AG10803 (cell line): ENCODE data around the gene PRSS56.

Experiments
- DNase-seq: peaks from one replicate; pipeline ENCODE4 v3.0.0; 2010; ENCODE audit warnings: low read depth
- H3K4me3 ChIP-seq: 2 replicates; pipeline ENCODE4 v1.5.1; 2011; ENCODE audit warnings: mild to moderate bottlenecking, low read length, control low read depth
- TF ChIP-seq, protein P1 (sequence below): conservative IDR thresholded peaks from 2 replicates; pipeline ENCODE4 v1.5.1; 2011; ENCODE audit warnings: mild to moderate bottlenecking, low read length, control low read depth, inconsistent platforms

Gene PRSS56

DNA sequence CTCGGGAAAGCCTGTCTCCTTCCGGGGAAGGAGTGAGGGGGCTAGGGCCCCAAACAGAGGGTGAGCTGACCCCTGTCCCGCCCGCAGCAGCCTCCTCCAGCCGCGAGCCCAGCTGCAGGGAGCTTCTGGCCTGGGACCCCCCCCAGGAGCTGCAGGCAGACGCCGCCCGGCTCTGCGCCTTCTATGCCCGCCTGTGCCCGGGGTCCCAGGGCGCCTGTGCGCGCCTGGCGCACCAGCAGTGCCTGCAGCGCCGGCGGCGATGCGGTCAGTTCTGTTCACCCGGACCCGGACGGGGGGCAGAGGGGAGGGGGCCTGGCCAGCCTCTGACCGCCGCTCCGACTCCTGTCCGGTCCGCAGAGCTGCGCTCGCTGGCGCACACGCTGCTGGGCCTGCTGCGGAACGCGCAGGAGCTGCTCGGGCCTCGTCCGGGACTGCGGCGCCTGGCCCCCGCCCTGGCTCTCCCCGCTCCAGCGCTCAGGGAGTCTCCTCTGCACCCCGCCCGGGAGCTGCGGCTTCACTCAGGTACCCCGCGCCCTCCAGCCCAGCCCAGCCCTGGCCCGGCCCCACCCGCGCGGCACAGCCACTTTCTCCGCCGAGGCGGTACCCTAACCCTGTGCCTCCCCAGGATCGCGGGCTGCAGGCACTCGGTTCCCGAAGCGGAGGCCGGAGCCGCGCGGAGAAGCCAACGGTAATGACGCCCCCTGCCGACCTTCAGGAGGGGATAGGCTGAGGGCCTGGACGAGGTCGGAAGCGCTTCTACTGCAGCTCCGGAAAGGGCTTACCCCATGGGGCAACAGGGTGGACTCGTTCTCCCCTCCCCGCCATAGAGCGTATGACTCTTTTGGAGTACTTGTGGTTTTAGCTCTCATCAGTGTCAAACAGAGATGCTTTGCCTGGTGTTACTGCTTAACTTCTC lies 3.8 kb downstream of the PRSS56 start:
- DNase-seq = peak; percentile 13
- H3K4me3 ChIP-seq = no peak overlapping the region
- TF ChIP-seq, protein P1, sequence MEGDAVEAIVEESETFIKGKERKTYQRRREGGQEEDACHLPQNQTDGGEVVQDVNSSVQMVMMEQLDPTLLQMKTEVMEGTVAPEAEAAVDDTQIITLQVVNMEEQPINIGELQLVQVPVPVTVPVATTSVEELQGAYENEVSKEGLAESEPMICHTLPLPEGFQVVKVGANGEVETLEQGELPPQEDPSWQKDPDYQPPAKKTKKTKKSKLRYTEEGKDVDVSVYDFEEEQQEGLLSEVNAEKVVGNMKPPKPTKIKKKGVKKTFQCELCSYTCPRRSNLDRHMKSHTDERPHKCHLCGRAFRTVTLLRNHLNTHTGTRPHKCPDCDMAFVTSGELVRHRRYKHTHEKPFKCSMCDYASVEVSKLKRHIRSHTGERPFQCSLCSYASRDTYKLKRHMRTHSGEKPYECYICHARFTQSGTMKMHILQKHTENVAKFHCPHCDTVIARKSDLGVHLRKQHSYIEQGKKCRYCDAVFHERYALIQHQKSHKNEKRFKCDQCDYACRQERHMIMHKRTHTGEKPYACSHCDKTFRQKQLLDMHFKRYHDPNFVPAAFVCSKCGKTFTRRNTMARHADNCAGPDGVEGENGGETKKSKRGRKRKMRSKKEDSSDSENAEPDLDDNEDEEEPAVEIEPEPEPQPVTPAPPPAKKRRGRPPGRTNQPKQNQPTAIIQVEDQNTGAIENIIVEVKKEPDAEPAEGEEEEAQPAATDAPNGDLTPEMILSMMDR = no peak

- TF ChIP-seq, protein P1 = no peak
- no peak overlapping the region for H3K4me3 ChIP-seq
- DNase-seq = no peak
Observed at GRCh38 chr2:232524771-232525170, 4.6 kb downstream of the PRSS56 start.

DNA sequence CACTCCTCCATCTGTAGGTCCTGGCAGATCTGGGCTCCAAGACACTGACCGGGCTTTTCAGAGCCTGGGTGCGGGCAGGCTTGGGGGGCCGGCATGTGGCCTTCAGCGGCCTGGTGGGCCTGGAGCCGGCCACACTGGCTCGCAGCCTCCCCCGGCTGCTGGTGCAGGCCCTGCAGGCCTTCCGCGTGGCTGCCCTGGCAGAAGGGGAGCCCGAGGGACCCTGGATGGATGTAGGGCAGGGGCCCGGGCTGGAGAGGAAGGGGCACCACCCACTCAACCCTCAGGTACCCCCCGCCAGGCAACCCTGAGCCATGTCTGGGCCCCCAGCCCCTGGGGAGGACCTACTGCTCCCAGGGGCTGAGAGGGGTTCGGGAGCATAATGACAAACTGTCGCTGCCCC lies 5.0 kb downstream of the PRSS56 start:
- TF ChIP-seq, protein P1 = no peak
- no peak overlapping the region for H3K4me3 ChIP-seq
- DNase-seq = no peak

DNA sequence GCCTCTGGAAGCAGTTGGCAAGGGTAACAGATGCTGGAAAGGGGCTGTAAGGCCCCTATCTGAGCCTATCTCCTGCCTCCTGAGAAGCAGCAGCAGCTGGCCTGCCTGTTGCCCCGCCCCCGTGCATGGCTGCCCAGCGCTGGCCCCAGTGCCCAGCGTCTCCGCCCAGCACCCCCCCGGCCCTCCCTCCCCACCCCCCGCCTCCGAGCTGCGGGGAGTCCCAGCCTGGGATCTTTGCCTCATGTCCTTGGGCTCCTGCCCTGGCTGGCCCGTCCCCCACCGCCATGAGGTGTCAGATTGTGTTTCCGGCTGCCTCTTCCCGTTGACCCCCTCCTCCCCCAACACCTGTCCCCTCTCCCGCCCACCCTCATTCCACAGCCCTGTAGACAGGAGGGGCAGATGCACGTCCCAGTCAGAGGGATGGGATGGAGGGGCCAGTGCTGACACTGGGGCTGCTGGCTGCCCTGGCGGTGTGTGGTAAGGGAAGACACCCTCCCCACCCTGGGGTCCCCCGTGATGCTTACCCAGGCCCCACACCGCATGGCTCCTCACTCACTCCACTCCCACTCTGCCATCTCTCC lies 5.7 kb downstream of the PRSS56 start, which contains the start of gene CHRND:
Gene CHRND, plus strand, starts transcription at position 370 of the 581 bp plus-strand sequence. Its CDS starts 56 bp downstream, at position 426.
- no peak for DNase-seq
- TF ChIP-seq, protein P1 = no peak
- H3K4me3 ChIP-seq = no peak within 1 kb of the TSS

DNA sequence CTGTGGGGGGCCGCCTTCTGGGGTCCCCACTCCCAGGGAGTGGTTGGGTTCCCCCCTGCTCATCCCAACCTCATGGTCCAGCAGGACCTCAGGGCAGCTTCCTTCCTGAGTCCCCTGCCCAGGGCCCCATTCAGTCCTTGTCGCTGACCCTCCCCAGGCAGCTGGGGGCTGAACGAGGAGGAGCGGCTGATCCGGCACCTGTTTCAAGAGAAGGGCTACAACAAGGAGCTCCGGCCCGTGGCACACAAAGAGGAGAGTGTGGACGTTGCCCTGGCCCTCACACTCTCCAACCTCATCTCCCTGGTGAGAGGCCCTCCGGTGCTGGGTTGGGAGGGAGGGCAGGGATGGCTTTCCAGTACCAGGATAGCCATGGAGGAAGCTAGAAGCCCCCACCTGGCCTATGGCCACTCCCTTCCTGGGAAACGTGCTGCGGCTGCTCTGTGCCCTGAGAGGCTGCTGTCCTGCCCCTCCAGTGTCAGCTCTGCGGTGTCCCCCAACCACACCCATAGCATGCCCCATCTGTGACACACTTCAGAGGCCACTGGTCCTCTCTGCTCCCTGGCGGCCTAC lies 6.3 kb downstream of the PRSS56 start:
- no peak for DNase-seq
- no peak overlapping the region for H3K4me3 ChIP-seq
- TF ChIP-seq, protein P1 = no peak

DNA sequence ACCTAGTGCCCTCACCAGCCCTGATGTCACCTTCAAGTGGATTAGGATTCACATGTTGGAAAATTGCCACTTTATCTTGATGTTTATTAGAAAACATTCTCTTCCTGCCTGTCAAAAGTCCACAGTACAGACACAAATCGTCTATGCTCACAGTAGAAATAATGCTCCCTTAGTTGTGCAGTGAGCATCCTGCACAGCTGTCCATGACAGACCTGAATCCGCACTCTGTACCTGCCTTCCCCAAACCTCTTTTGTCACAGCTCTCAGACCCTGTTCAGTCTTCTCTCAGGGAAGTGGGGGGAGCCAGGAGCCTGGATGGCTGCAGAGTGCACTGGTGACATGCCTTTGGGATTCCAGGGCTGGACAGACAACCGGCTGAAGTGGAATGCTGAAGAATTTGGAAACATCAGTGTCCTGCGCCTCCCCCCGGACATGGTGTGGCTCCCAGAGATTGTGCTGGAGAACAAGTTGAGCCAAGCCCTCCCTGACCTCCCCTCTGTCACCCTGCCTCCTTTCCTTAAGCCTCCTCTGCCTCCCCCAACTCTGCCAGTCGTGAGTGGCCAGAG lies 7.8 kb downstream of the PRSS56 start:
- TF ChIP-seq, protein P1 = no peak

More for the DNA sequence above, 7.8 kb downstream of the PRSS56 start:
- H3K4me3 ChIP-seq = no peak overlapping the region
- DNase-seq = no peak
